ENCODE results near the gene MGAT4C.

GRCh38 chr12:86213012-86213411 lies 43.2 kb downstream of the MGAT4C start:
- TF ChIP-seq POLR2A (IDR thresholded peaks at IDR 0.05; ENCODE audit: low read length), result no peak
- TF ChIP-seq GATA1 (IDR thresholded peaks at IDR 0.05; ENCODE audit: low read depth, low read length), result no peak

All from erythroblast (primary cell).